ENCODE measurements around the gene NEGR1.

- no peak for TF ChIP-seq TRIM25 (IDR thresholded peaks at IDR 0.05; ENCODE audit: borderline replicate concordance)
- no peak for TF ChIP-seq POLR2A (conservative IDR thresholded peaks at IDR 0.05)
- TF ChIP-seq CTCF (IDR thresholded peaks at IDR 0.05 in 2 of 3, conservative IDR thresholded peaks at IDR 0.05 in 1 of 3; ENCODE audit: insufficient read depth in 2 of 3, low read depth in 1 of 3, low read length in 3 of 3): no peak
- TF ChIP-seq ZNF384 (IDR thresholded peaks at IDR 0.05; ENCODE audit: low read depth, low read length): no peak
- no peak for TF ChIP-seq CCAR2 (IDR thresholded peaks at IDR 0.05; ENCODE audit: low read depth, low read length)
- TF ChIP-seq FOXP4 (CRISPR knock-in tag; IDR thresholded peaks at IDR 0.05; ENCODE audit: borderline replicate concordance): no peak
- TF ChIP-seq CREB1 (IDR thresholded peaks at IDR 0.05): no peak
- no peak for TF ChIP-seq CREB1 (CRISPR knock-in tag; IDR thresholded peaks at IDR 0.05)
- TF ChIP-seq ZNF79 (CRISPR knock-in tag; IDR thresholded peaks at IDR 0.05; ENCODE audit: low read depth): no peak
- TF ChIP-seq ZFP91 (CRISPR knock-in tag; IDR thresholded peaks at IDR 0.05): no peak
- TF ChIP-seq MEF2A (IDR thresholded peaks at IDR 0.05; ENCODE audit: control insufficient read depth, low read depth, low read length): no peak
- no peak for TF ChIP-seq CBX5 (IDR thresholded peaks at IDR 0.05; ENCODE audit: borderline replicate concordance, low read depth)
Observed at GRCh38 chr1:71843012-71843411, 439.3 kb downstream of the NEGR1 start.
